SU-DHL-6 (cell line): ENCODE data around the gene SORBS2.

Experiments used
- EZH2phosphoT487 ChIP-seq: fragments of 200-600 bp; sonication (generic), shearing (Covaris generic); conservative IDR thresholded peaks from 2 replicates; pipeline ENCODE4 v1.6.1; 2018; ENCODE audit warnings: mild to moderate bottlenecking, antibody characterized with exemption, low read length, moderate library complexity, mixed read lengths
- TF ChIP-seq, protein P1 (sequence below): fragments of 200-600 bp; sonication (generic); IDR thresholded peaks from one replicate; pipeline ENCODE4 v1.5.1; 2017; ENCODE audit warnings: antibody characterized with exemption, mild to moderate bottlenecking, low read length, moderate library complexity; ENCODE audit not compliant: insufficient read depth, poor library complexity, severe bottlenecking

DNA sequence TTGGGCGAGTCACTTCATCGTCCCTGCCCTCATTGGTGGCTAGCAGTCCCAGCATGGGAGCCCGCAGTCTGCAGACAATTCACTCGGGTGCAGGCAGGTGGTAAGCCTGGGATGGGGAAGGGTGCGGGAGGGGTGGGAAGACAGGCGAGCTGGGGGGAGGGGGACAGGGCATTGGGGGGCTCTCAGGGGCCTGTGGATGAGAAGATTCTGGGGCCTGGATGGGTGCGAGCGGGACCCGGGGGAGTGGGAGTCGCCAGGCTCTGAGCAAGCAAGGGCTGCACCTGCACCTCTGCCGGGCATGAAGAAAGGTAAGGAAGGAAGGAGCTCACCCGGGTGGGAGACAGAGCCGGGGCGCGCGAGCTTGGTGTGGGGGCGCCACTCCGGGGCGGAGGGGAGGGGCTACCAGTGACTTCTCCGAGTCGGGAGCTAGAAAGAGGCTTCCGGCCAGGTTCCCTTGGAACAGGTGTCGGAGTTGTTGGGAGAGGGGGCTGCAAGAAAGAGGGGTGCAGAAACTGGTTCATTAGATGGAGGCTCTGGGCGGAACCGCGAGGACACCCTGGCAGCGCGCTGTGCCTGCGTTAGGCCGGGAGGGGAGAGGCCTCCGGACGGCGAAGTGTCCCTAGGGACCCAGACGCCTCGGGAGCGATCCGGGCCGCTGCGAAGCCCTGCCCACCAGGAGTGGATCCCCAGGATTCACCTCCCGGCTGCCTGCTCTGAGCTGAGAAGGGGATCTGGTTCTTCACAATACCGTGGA is 173.3 kb downstream of the SORBS2 start:
- TF ChIP-seq, protein P1, sequence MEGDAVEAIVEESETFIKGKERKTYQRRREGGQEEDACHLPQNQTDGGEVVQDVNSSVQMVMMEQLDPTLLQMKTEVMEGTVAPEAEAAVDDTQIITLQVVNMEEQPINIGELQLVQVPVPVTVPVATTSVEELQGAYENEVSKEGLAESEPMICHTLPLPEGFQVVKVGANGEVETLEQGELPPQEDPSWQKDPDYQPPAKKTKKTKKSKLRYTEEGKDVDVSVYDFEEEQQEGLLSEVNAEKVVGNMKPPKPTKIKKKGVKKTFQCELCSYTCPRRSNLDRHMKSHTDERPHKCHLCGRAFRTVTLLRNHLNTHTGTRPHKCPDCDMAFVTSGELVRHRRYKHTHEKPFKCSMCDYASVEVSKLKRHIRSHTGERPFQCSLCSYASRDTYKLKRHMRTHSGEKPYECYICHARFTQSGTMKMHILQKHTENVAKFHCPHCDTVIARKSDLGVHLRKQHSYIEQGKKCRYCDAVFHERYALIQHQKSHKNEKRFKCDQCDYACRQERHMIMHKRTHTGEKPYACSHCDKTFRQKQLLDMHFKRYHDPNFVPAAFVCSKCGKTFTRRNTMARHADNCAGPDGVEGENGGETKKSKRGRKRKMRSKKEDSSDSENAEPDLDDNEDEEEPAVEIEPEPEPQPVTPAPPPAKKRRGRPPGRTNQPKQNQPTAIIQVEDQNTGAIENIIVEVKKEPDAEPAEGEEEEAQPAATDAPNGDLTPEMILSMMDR, result no peak
- TF ChIP-seq EZH2phosphoT487, result no peak
